Natural killer cell (primary cell): ENCODE data around the gene ADNP2. TPM values are rescaled to one million over a fixed set of nuclear protein-coding genes. Genes with fewer than 3 reads are reported as not detected.

Source experiments
- ATAC-seq, 3 donors: fragments of 150-1000 bp in 2 of 3; fragments of 200-7000 bp in 1 of 3; cut with Tn5 transposase; 1 replicate in 1 of 3; 2 replicates in 2 of 3; pipeline ENCODE4 v1.10.0; 2021; ENCODE audit warnings: mild to moderate bottlenecking in 2 of 3, moderate library complexity in 2 of 3
- DNase-seq, 2 donors: peaks; one replicate each; pipeline versions ENCODE4 v3.0.0 to v3.0.0-alpha.2; 2013 to 2021; ENCODE audit warnings: mixed read lengths in 1 of 2
- H3K27ac ChIP-seq: one replicate; pipeline ENCODE4 v1.5.1; 2013; ENCODE audit warnings: mild to moderate bottlenecking, low read length
- H3K27me3 ChIP-seq: one replicate; pipeline ENCODE4 v1.6.1; 2013; ENCODE audit warnings: low read length; ENCODE audit not compliant: control insufficient read depth, insufficient read depth
- H3K36me3 ChIP-seq: one replicate; pipeline ENCODE4 v1.6.1; 2013; ENCODE audit warnings: low read length; ENCODE audit not compliant: control insufficient read depth, insufficient read depth
- H3K4me1 ChIP-seq: one replicate; pipeline ENCODE4 v1.6.1; 2013; ENCODE audit warnings: low read length; ENCODE audit not compliant: control insufficient read depth, insufficient read depth
- H3K4me3 ChIP-seq: one replicate; pipeline ENCODE4 v1.5.1; 2013; ENCODE audit warnings: low read length
- H3K9me3 ChIP-seq: one replicate; pipeline ENCODE4 v1.6.1; 2013; ENCODE audit warnings: low read length; ENCODE audit not compliant: control insufficient read depth, insufficient read depth
- H3K27ac Mint-ChIP-seq, 2 donors: one replicate each; pipeline ENCODE4 v1.8.0; 2022; ENCODE audit warnings: mild to moderate bottlenecking in 2 of 2, mixed read lengths in 2 of 2, moderate library complexity in 1 of 2
- H3K27me3 Mint-ChIP-seq, 2 donors: one replicate each; pipeline ENCODE4 v1.8.0; 2022; ENCODE audit warnings: low read depth in 2 of 2, mixed read lengths in 2 of 2
- H3K36me3 Mint-ChIP-seq: one replicate; pipeline ENCODE4 v1.8.0; 2022; ENCODE audit warnings: mixed read lengths
- H3K4me1 Mint-ChIP-seq, 2 donors: one replicate each; pipeline ENCODE4 v1.8.0; 2022; ENCODE audit warnings: mixed read lengths in 2 of 2
- H3K4me3 Mint-ChIP-seq: one replicate; pipeline ENCODE4 v1.8.0; 2022; ENCODE audit warnings: mild to moderate bottlenecking, moderate library complexity, mixed read lengths
- H3K9me3 Mint-ChIP-seq, 2 donors: one replicate each; pipeline ENCODE4 v1.8.0; 2022; ENCODE audit warnings: mixed read lengths in 2 of 2
- CTCF ChIP-seq: fragments of 200-600 bp; IDR thresholded peaks from one replicate; pipeline ENCODE4 v1.8.0; 2022; ENCODE audit warnings: antibody characterized with exemption
- WGBS: methylation state at CpG from one replicate; pipeline ENCODE4 v1.1.7; 2013; ENCODE audit warnings: missing lambda C conversion rate; ENCODE audit not compliant: insufficient coverage; 5-methylcytosine and 5-hydroxymethylcytosine counted together
- intact Hi-C: fragments of 100-400 bp; cut with micrococcal nuclease; formaldehyde crosslinking; loops from one replicate; pipeline ENCODE4 v1.14.2; 2022
- total RNA-seq, 4 donors: library from RNA; stranded (reverse); fragments of 120-200 nt in 1 of 4; gene quantifications; one replicate each; pipeline versions ENCODE4 v1.2.3 to v1.2.4, GENCODE V29; 2013 to 2022

Gene ADNP2
- total RNA-seq, 3 donors from 2014 or later (not counting 1 experiment from before 2014, with no cell fraction given): 31.2 to 39.2 (median 31.4) TPM

- Histone ChIP-seq H3K4me3 (no peak overlapping the region), H3K9me3 (no peaks in the 10 kb centered on the region), H3K27ac (no peak overlapping the region), H3K4me1 (peaks cover 21% of the 10 kb centered on the region), H3K36me3 (no peaks in the 10 kb centered on the region), H3K27me3 (peaks cover 3% of the 10 kb centered on the region)
- peaks cover 9 to 16% of the 10 kb centered on the region in 2 donors for H3K4me1 Mint-ChIP-seq
- 91% methylated on average over 7 of the region's 7 CpGs for WGBS
- no peak overlapping the region for H3K27ac Mint-ChIP-seq
- H3K36me3 Mint-ChIP-seq: no peaks in the 10 kb centered on the region
- TF ChIP-seq CTCF: no peak
- peaks cover 11% of the 10 kb centered on the region in 2 donors for H3K27me3 Mint-ChIP-seq
- intact Hi-C loops: no loop called here
- no peaks in the 10 kb centered on the region for H3K9me3 Mint-ChIP-seq
- ATAC-seq (no peak), DNase-seq (no peak)
- no peak overlapping the region for H3K4me3 Mint-ChIP-seq
These were observed 61.5 kb downstream of the ADNP2 start for GRCh38 chr18:80170395-80171053.

GRCh38 chr18:80171054-80171872, 62.2 kb downstream of the ADNP2 start:
- DNase-seq (peak; percentile 43 to 70), ATAC-seq (no peak)
- intact Hi-C loops: no loop called here
- Histone ChIP-seq H3K27ac (no peak overlapping the region), H3K9me3 (no peaks in the 10 kb centered on the region), H3K4me1 (peaks cover 26% of the 10 kb centered on the region), H3K27me3 (peaks cover 3% of the 10 kb centered on the region), H3K4me3 (no peak overlapping the region), H3K36me3 (no peaks in the 10 kb centered on the region)
- Mint-ChIP-seq H3K4me3 (no peak overlapping the region), H3K27me3 (peaks cover 11% of the 10 kb centered on the region in 2 donors), H3K4me1 (peaks cover 16 to 22% of the 10 kb centered on the region in 2 donors), H3K36me3 (no peaks in the 10 kb centered on the region), H3K9me3 (no peaks in the 10 kb centered on the region), H3K27ac (peak overlapping the region in 1 of 2 donors; percentile 7)
- 33% methylated on average over 22 of the region's 23 CpGs for WGBS
- peak; percentile 67 for TF ChIP-seq CTCF

GRCh38 chr18:80172056-80172455, 63.0 kb downstream of the ADNP2 start:
- peaks cover 11 to 13% of the 10 kb centered on the region in 2 donors for H3K27me3 Mint-ChIP-seq
- TF ChIP-seq CTCF: no peak
- no peak overlapping the region for H3K27ac ChIP-seq
- H3K27me3 ChIP-seq: peaks cover 3% of the 10 kb centered on the region
- H3K9me3 ChIP-seq: no peaks in the 10 kb centered on the region
- H3K36me3 Mint-ChIP-seq: no peaks in the 10 kb centered on the region
- 66% methylated on average over 4 of the region's 4 CpGs for WGBS
- H3K36me3 ChIP-seq: no peaks in the 10 kb centered on the region
- H3K27ac Mint-ChIP-seq: peak overlapping the region in 1 of 2 donors; percentile 7
- DNase-seq: peak in 1 of 2 donors; percentile 69
- peaks cover 26% of the 10 kb centered on the region for H3K4me1 ChIP-seq
- H3K4me3 ChIP-seq: no peak overlapping the region
- intact Hi-C loops: no loop called here
- ATAC-seq: peak in 2 of 3 donors; percentile 11 to 33
- no peaks in the 10 kb centered on the region for H3K9me3 Mint-ChIP-seq
- peaks cover 21 to 22% of the 10 kb centered on the region in 2 donors for H3K4me1 Mint-ChIP-seq
- no peak overlapping the region for H3K4me3 Mint-ChIP-seq
